GM12878 (cell line): Measurements from ENCODE around the gene WDR72. TPM values are rescaled to one million over a fixed set of nuclear protein-coding genes. Genes with fewer than 3 reads are reported as not detected.

Source experiments
- polyA plus RNA-seq, 11 experiments: library from polyadenylated mRNA; depleted of rRNA in 4 of 11; unstranded in 6 of 11; stranded (reverse) in 5 of 11; fragments of >200 nt; fragmentation: Nextera tagmentation in 4 of 11; fragmentation: Illumina TruSeq in 1 of 11; extraction: Ambion mirVana in 4 of 11; extraction: Trizol in 1 of 11; gene quantifications; 1 replicate in 1 of 11; 2 replicates in 10 of 11; pipeline versions ENCODE4 v1.2.1 to v1.2.3, GENCODE V29; 2011 to 2016; ENCODE audit warnings: inconsistent platforms in 2 of 11, missing spikeins in 2 of 11, low read depth in 1 of 11
- small RNA-seq: library from RNA; depleted of rRNA; stranded (forward); fragments of <200 nt; gene quantifications from one replicate; pipeline ENCODE3, GENCODE V24; 2014
- total RNA-seq, 4 experiments: library from RNA; depleted of rRNA in 3 of 4; stranded (reverse); fragments of >200 nt in 3 of 4; fragmentation: Illumina TruSeq in 1 of 4; extraction: Trizol in 1 of 4; gene quantifications; 2 replicates each; pipeline versions ENCODE4 v1.2.1 to v1.2.3, GENCODE V29; 2013 to 2021

Gene WDR72
- total and polyA plus RNA-seq, 10 of the 15 experiments (the other 5 are each of a cell fraction or from before 2014, with no cell fraction given), result 0.03 TPM; not detected in 9

Small RNA genes within 50 kb of the gene (small RNA-seq; reads per million reads assigned to genes)
- not detected for gene RNU2-53P
- gene RNU6-449P, result not detected

Other genes starting within 250 kb of the WDR72 start
- 19.1 and 19.5 TPM in 2 replicates for gene UNC13C, start 218.8 kb upstream of the WDR72 start, total RNA-seq (2014; rRNA removed)
- 28.3 and 28.6 TPM in 2 replicates for gene UNC13C, start 218.8 kb upstream of the WDR72 start, total RNA-seq (2014; rRNA removed; fragmentation: Illumina TruSeq; extraction: Trizol)
- gene UNC13C, start 218.8 kb upstream of the WDR72 start, total RNA-seq (2021), result 17.7 and 18.0 TPM in 2 replicates
- 81.3 and 116 TPM in 2 replicates for gene UNC13C, start 218.8 kb upstream of the WDR72 start, polyA plus RNA-seq (2011; rRNA removed)
- gene UNC13C, start 218.8 kb upstream of the WDR72 start, polyA plus RNA-seq (2014; fragmentation: Illumina TruSeq; extraction: Trizol), result 22.5 and 22.7 TPM in 2 replicates
- 10 to 100 TPM; 23.6 to 26.5 TPM for gene UNC13C, start 218.8 kb upstream of the WDR72 start, polyA plus RNA-seq (2014; fragmentation: Nextera tagmentation; extraction: Ambion mirVana)
- gene UNC13C, start 218.8 kb upstream of the WDR72 start, polyA plus RNA-seq (2014; rRNA removed), result 9.9 and 11.6 TPM in 2 replicates
- gene UNC13C, start 218.8 kb upstream of the WDR72 start, polyA plus RNA-seq (2016; fragmentation: Nextera tagmentation; extraction: Ambion mirVana), result 10 to 100 TPM; 72.6 to 74.3 TPM